H9 (cell line): ENCODE results near the gene ERP44. TPM values are rescaled to one million over a fixed set of nuclear protein-coding genes. Genes with fewer than 3 reads are reported as not detected.

Experiments used
- DNase-seq: peaks from one replicate; pipeline ENCODE4 v3.0.0-alpha.2; 2017
- H2AFZ ChIP-seq: one replicate; pipeline ENCODE4 v1.6.1; 2013; ENCODE audit warnings: mild to moderate bottlenecking, low read length, control low read depth, moderate library complexity
- H2AK5ac ChIP-seq: 2 replicates; pipeline ENCODE4 v1.6.1; 2013; ENCODE audit warnings: low read length, control low read depth, mixed read lengths; ENCODE audit not compliant: insufficient read length
- H2BK120ac ChIP-seq: one replicate; pipeline ENCODE4 v1.6.1; 2013; ENCODE audit warnings: low read depth, mild to moderate bottlenecking, low read length, control low read depth, inconsistent platforms; ENCODE audit not compliant: poor library complexity, severe bottlenecking
- H2BK12ac ChIP-seq: 2 replicates; pipeline ENCODE4 v1.6.1; 2013; ENCODE audit warnings: low read length, control low read depth, mixed read lengths, low read depth; ENCODE audit not compliant: insufficient read length
- H2BK15ac ChIP-seq: 2 replicates; pipeline ENCODE4 v1.6.1; 2013; ENCODE audit warnings: low read depth, low read length, control low read depth
- H2BK20ac ChIP-seq: one replicate; pipeline ENCODE4 v1.6.1; 2013; ENCODE audit warnings: low read depth, mild to moderate bottlenecking, low read length, control low read depth, inconsistent platforms; ENCODE audit not compliant: poor library complexity, severe bottlenecking
- H2BK5ac ChIP-seq: 2 replicates; pipeline ENCODE4 v1.6.1; 2013; ENCODE audit warnings: low read length, control low read depth, mixed read lengths; ENCODE audit not compliant: insufficient read length
- H3K14ac ChIP-seq: 2 replicates; pipeline ENCODE4 v1.6.1; 2013; ENCODE audit warnings: low read length, control low read depth; ENCODE audit not compliant: insufficient read depth
- H3K18ac ChIP-seq: 2 replicates; pipeline ENCODE4 v1.6.1; 2013; ENCODE audit warnings: low read depth, mild to moderate bottlenecking, mixed read lengths, low read length, control low read depth; ENCODE audit not compliant: insufficient read length
- H3K23ac ChIP-seq: 2 replicates; pipeline ENCODE4 v1.6.1; 2013; ENCODE audit warnings: low read length, control low read depth, mixed read lengths, low read depth; ENCODE audit not compliant: insufficient read length
- H3K23me2 ChIP-seq: 2 replicates; pipeline ENCODE4 v1.6.1; 2013; ENCODE audit warnings: low read depth, mild to moderate bottlenecking, mixed read lengths, low read length, control low read depth; ENCODE audit not compliant: insufficient read length, poor library complexity, severe bottlenecking
- H3K27ac ChIP-seq: 2 replicates; pipeline ENCODE4 v1.5.1; 2013; ENCODE audit warnings: low read length, control low read depth, mixed read lengths, low read depth; ENCODE audit not compliant: insufficient read length
- H3K27me3 ChIP-seq: 2 replicates; pipeline ENCODE4 v1.6.1; 2013; ENCODE audit warnings: low read length, control low read depth, inconsistent platforms; ENCODE audit not compliant: insufficient read depth
- H3K4ac ChIP-seq: 2 replicates; pipeline ENCODE4 v1.6.1; 2013; ENCODE audit warnings: low read depth, mild to moderate bottlenecking, control low read depth, inconsistent platforms, low read length, moderate library complexity
- H3K4me1 ChIP-seq: 2 replicates; pipeline ENCODE4 v1.6.1; 2013; ENCODE audit warnings: low read length, control low read depth, inconsistent platforms; ENCODE audit not compliant: insufficient read depth
- H3K4me2 ChIP-seq: 2 replicates; pipeline ENCODE4 v1.6.1; 2013; ENCODE audit warnings: low read length, control low read depth, mixed read lengths; ENCODE audit not compliant: insufficient read length, insufficient read depth
- H3K56ac ChIP-seq: 2 replicates; pipeline ENCODE4 v1.6.1; 2013; ENCODE audit warnings: low read depth, mild to moderate bottlenecking, mixed read lengths, low read length, control low read depth; ENCODE audit not compliant: insufficient read length
- H3K79me1 ChIP-seq: 2 replicates; pipeline ENCODE4 v1.6.1; 2013; ENCODE audit warnings: low read depth, mild to moderate bottlenecking, moderate library complexity, low read length, control low read depth, inconsistent platforms; ENCODE audit not compliant: insufficient read depth, poor library complexity, severe bottlenecking
- H3K79me2 ChIP-seq: 2 replicates; pipeline ENCODE4 v1.6.1; 2013; ENCODE audit warnings: low read length, control low read depth, inconsistent platforms; ENCODE audit not compliant: insufficient read depth
- H3K9ac ChIP-seq: 2 replicates; pipeline ENCODE4 v1.6.1; 2013; ENCODE audit warnings: low read length, control low read depth, mixed read lengths; ENCODE audit not compliant: insufficient read length; ENCODE audit errors: extremely low read depth
- H3K9me3 ChIP-seq: one replicate; pipeline ENCODE4 v1.6.1; 2013; ENCODE audit warnings: low read depth, low read length, inconsistent platforms; ENCODE audit not compliant: control insufficient read depth
- H3T11ph ChIP-seq: one replicate; pipeline ENCODE4 v1.6.1; 2013; ENCODE audit warnings: mild to moderate bottlenecking, low read length, control low read depth, inconsistent platforms
- H4K20me1 ChIP-seq: one replicate; pipeline ENCODE4 v1.6.1; 2013; ENCODE audit not compliant: control insufficient read depth, insufficient read length, insufficient read depth
- H4K5ac ChIP-seq: 2 replicates; pipeline ENCODE4 v1.6.1; 2013; ENCODE audit warnings: low read depth, mild to moderate bottlenecking, mixed read lengths, low read length, control low read depth; ENCODE audit not compliant: insufficient read length
- H4K8ac ChIP-seq: replicated peaks from 2 replicates; pipeline ENCODE4 v1.6.1; 2013; ENCODE audit warnings: low read length, control low read depth, mixed read lengths, low read depth; ENCODE audit not compliant: insufficient read length
- H4K91ac ChIP-seq: 2 replicates; pipeline ENCODE4 v1.6.1; 2013; ENCODE audit warnings: low read depth, mild to moderate bottlenecking, moderate library complexity, mixed read lengths, low read length, control low read depth; ENCODE audit not compliant: insufficient read length
- H3K27ac Mint-ChIP-seq, 3 experiments: 2 replicates in 2 of 3; 3 replicates in 1 of 3; pipeline ENCODE4 v1.8.0; 2020 to 2021; ENCODE audit warnings: mixed read lengths in 3 of 3, mild to moderate bottlenecking in 1 of 3, moderate library complexity in 1 of 3
- H3K27me3 Mint-ChIP-seq: 2 replicates; pipeline ENCODE4 v1.8.0; 2021; ENCODE audit warnings: low read depth, mild to moderate bottlenecking, moderate library complexity, mixed read lengths
- H3K36me3 Mint-ChIP-seq, 3 experiments: 2 replicates in 2 of 3; 3 replicates in 1 of 3; pipeline ENCODE4 v1.8.0; 2020 to 2021; ENCODE audit warnings: low read depth in 3 of 3, mixed read lengths in 3 of 3; ENCODE audit not compliant: insufficient read depth in 1 of 3
- H3K4me1 Mint-ChIP-seq, 2 experiments: 2 replicates each; pipeline ENCODE4 v1.8.0; 2020; ENCODE audit warnings: mixed read lengths in 2 of 2
- H3K4me3 Mint-ChIP-seq, 2 experiments: 2 replicates in 1 of 2; 3 replicates in 1 of 2; pipeline ENCODE4 v1.8.0; 2020 to 2021; ENCODE audit warnings: mild to moderate bottlenecking in 2 of 2, mixed read lengths in 2 of 2, moderate library complexity in 1 of 2
- H3K9me3 Mint-ChIP-seq, 2 experiments: 2 replicates in 1 of 2; 3 replicates in 1 of 2; pipeline ENCODE4 v1.8.0; 2020; ENCODE audit warnings: mild to moderate bottlenecking in 2 of 2, mixed read lengths in 2 of 2, moderate library complexity in 1 of 2
- WGBS: extraction: QIAGEN DNeasy Blood & Tissue Kit; methylation state at CpG from one replicate; pipeline ENCODE4 v1.1.7; 2013; ENCODE audit warnings: missing lambda C conversion rate, low lambda C conversion rate, mixed read lengths; ENCODE audit not compliant: insufficient read length; ENCODE audit errors: extremely low coverage; 5-methylcytosine and 5-hydroxymethylcytosine counted together
- total RNA-seq: library from RNA; stranded (reverse); gene quantifications from 2 replicates; pipeline ENCODE4 v1.2.1, GENCODE V29; 2021
- TF ChIP-seq, protein P1 (sequence below): fragments of 200-600 bp; sonication (generic); conservative IDR thresholded peaks from 3 replicates; pipeline ENCODE4 v1.8.0; 2021; ENCODE audit warnings: antibody characterized with exemption, mild to moderate bottlenecking

ERP44 gene
- total RNA-seq, 1 experiment from 2014 or later, result 15.4 TPM

DNA sequence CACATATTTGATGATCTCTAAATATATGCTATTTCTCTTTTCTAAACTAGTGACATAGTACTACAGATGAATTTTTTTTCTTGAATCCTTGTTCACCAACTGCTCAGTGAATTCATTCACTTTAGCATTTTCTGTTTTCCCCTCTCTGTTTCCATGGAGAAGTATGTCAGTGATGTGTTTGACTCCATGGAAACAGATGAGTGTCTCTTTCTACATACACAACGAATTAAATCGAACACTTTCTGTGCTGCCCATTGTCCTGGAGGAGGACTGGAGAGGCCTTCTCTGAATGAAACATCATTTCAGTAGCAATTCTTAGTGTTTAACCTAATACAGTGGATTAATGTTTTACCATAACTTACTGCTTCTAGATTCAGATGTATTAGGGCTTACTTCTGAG is 9.8 kb upstream of the ERP44 start:
- Mint-ChIP-seq H3K4me1 (peaks cover 25% of the 10 kb centered on the region in 2 experiments), H3K27me3 (no peaks in the 10 kb centered on the region), H3K36me3 (peaks cover 0 to 6% (median 0%) of the 10 kb centered on the region in 3 experiments; a peak in 1 of 7 replicates), H3K27ac (no peak overlapping the region), H3K4me3 (no peak overlapping the region), H3K9me3 (no peaks in the 10 kb centered on the region)
- no peak for DNase-seq
- H4K5ac ChIP-seq, result no peak overlapping the region
- no peak overlapping the region for H3K18ac ChIP-seq
- no peak overlapping the region for H3T11ph ChIP-seq
- H2BK120ac ChIP-seq, result no peak overlapping the region
- H3K27me3 ChIP-seq, result no peaks in the 10 kb centered on the region
- H3K23me2 ChIP-seq, result no peaks in the 10 kb centered on the region
- no peaks in the 10 kb centered on the region for H3K4me1 ChIP-seq
- H3K9me3 ChIP-seq, result no peaks in the 10 kb centered on the region
- H3K27ac ChIP-seq, result no peak overlapping the region
- no peak overlapping the region for H2BK12ac ChIP-seq
- H3K56ac ChIP-seq, result no peak overlapping the region
- no peak overlapping the region for H2AK5ac ChIP-seq
- no peaks in the 10 kb centered on the region for H3K79me1 ChIP-seq
- H4K91ac ChIP-seq, result no peak overlapping the region
- H2BK20ac ChIP-seq, result no peak overlapping the region
- H2BK15ac ChIP-seq, result no peak overlapping the region
- no peak overlapping the region for H4K8ac ChIP-seq
- H4K20me1 ChIP-seq, result no peaks in the 10 kb centered on the region
- H3K23ac ChIP-seq, result no peak overlapping the region
- H3K4me2 ChIP-seq, result no peak overlapping the region
- no CpG with 5 or more reads among the region's 2 CpGs for WGBS
- H3K9ac ChIP-seq, result no peak overlapping the region
- no peak overlapping the region for H2BK5ac ChIP-seq
- TF ChIP-seq, protein P1, sequence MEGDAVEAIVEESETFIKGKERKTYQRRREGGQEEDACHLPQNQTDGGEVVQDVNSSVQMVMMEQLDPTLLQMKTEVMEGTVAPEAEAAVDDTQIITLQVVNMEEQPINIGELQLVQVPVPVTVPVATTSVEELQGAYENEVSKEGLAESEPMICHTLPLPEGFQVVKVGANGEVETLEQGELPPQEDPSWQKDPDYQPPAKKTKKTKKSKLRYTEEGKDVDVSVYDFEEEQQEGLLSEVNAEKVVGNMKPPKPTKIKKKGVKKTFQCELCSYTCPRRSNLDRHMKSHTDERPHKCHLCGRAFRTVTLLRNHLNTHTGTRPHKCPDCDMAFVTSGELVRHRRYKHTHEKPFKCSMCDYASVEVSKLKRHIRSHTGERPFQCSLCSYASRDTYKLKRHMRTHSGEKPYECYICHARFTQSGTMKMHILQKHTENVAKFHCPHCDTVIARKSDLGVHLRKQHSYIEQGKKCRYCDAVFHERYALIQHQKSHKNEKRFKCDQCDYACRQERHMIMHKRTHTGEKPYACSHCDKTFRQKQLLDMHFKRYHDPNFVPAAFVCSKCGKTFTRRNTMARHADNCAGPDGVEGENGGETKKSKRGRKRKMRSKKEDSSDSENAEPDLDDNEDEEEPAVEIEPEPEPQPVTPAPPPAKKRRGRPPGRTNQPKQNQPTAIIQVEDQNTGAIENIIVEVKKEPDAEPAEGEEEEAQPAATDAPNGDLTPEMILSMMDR, result no peak
- H3K4ac ChIP-seq, result no peak overlapping the region
- H3K79me2 ChIP-seq, result no peaks in the 10 kb centered on the region
- no peak overlapping the region for H2AFZ ChIP-seq
- H3K14ac ChIP-seq, result no peak overlapping the region
